ENCODE results near the gene LGALS3BP. TPM values are rescaled to one million over a fixed set of nuclear protein-coding genes. Genes with fewer than 3 reads are reported as not detected.

Gene LGALS3BP
- total and polyA plus RNA-seq, 7 experiments from 2014 or later, result 44.7 to 267 (median 69.1) TPM

GRCh38 chr17:79020631-79021301 lies 41.0 kb upstream of the LGALS3BP start:
- H3K27me3 ChIP-seq (ENCODE audit: control insufficient read depth in 2 of 2, insufficient read depth in 2 of 2, low read length in 2 of 2), result no peaks in the 10 kb centered on the region
- Mint-ChIP-seq H3K4me1 (peaks cover 0 to 9% (median 6%) of the 10 kb centered on the region in 7 donors), H3K4me3 (no peak overlapping the region), H3K36me3 (no peaks in the 10 kb centered on the region), H3K27me3 (peaks cover 9 to 65% (median 20%) of the 10 kb centered on the region in 5 donors), H3K27ac (no peak overlapping the region), H3K9me3 (peaks cover 0 to 1% (median 0%) of the 10 kb centered on the region in 11 donors)
- ChIA-PET CTCF (interaction anchor here (0.6 to 1.0 kb wide), 5 partner anchors 16 to 566 kb away, joined by 3 to 5 read pairs (median 3); no protein-coding TSS in a partner anchor), POLR2A (interaction anchor here (0.8 to 1.6 kb wide), 2 partner anchors 15 to 18 kb away, joined by 4 read pairs; no protein-coding TSS in a partner anchor)
- DNase-seq (no peak), ATAC-seq (no peak)
- no peaks in the 10 kb centered on the region for H3K9me3 ChIP-seq (ENCODE audit: control insufficient read depth in 2 of 3, low read length in 3 of 3)
- intact Hi-C loops (cut with micrococcal nuclease), result no loop called here
- peaks cover 4% of the 10 kb centered on the region in 2 donors for H3K4me1 ChIP-seq (ENCODE audit: control insufficient read depth in 2 of 2, insufficient read depth in 2 of 2, low read length in 2 of 2)
- no peak overlapping the region for H3K27ac ChIP-seq (ENCODE audit: low read depth, low read length)
- H3K4me3 ChIP-seq (ENCODE audit: low read length), result no peak overlapping the region
- H3K36me3 ChIP-seq (ENCODE audit: control insufficient read depth in 2 of 3, insufficient read depth in 3 of 3, low read length in 3 of 3), result no peaks in the 10 kb centered on the region

- Histone ChIP-seq H3K4me1 (ENCODE audit: control insufficient read depth in 2 of 2, insufficient read depth in 2 of 2, low read length in 2 of 2) (peaks cover 3 to 4% of the 10 kb centered on the region in 2 donors), H3K36me3 (ENCODE audit: control insufficient read depth in 2 of 3, insufficient read depth in 3 of 3, low read length in 3 of 3) (no peaks in the 10 kb centered on the region), H3K27ac (ENCODE audit: low read depth, low read length) (no peak overlapping the region), H3K9me3 (ENCODE audit: control insufficient read depth in 2 of 3, low read length in 3 of 3) (no peaks in the 10 kb centered on the region), H3K27me3 (ENCODE audit: control insufficient read depth in 2 of 2, insufficient read depth in 2 of 2, low read length in 2 of 2) (no peaks in the 10 kb centered on the region), H3K4me3 (ENCODE audit: low read length) (no peak overlapping the region)
- H3K36me3 Mint-ChIP-seq, result no peaks in the 10 kb centered on the region
- ATAC-seq (peak; percentile 63), DNase-seq (peak in 7 of 9 donors; percentile 26 to 66 (median 47))
- H3K4me3 Mint-ChIP-seq, result no peak overlapping the region
- POLR2A ChIA-PET, result interaction anchor here (1.6 kb wide), 1 partner anchor 14 kb away, joined by 4 read pairs; no protein-coding TSS in a partner anchor
- peaks cover 0 to 9% (median 6%) of the 10 kb centered on the region in 7 donors for H3K4me1 Mint-ChIP-seq
- no peak overlapping the region for H3K27ac Mint-ChIP-seq
- intact Hi-C loops (cut with micrococcal nuclease), result loop anchor here (1.0 to 2.0 kb wide), 3 partner anchors 22 to 371 kb away; no protein-coding TSS in a partner anchor
- H3K9me3 Mint-ChIP-seq, result peaks cover 0 to 5% (median 0%) of the 10 kb centered on the region in 11 donors
- CTCF ChIA-PET, result interaction anchor here (0.6 to 1.0 kb wide), 5 partner anchors 22 to 1472 kb away, joined by 3 to 5 read pairs (median 3); no protein-coding TSS in a partner anchor
- peaks cover 4 to 60% (median 13%) of the 10 kb centered on the region in 5 donors for H3K27me3 Mint-ChIP-seq
Observed at GRCh38 chr17:79019632-79020584, 40.2 kb upstream of the LGALS3BP start.

- no peaks in the 10 kb centered on the region for H3K27me3 ChIP-seq (ENCODE audit: control insufficient read depth in 2 of 2, insufficient read depth in 2 of 2, low read length in 2 of 2)
- H3K4me3 ChIP-seq (ENCODE audit: low read length), result no peak overlapping the region
- ATAC-seq (no peak), DNase-seq (no peak)
- H3K4me1 ChIP-seq (ENCODE audit: control insufficient read depth in 2 of 2, insufficient read depth in 2 of 2, low read length in 2 of 2), result no peaks in the 10 kb centered on the region
- ChIA-PET CTCF (interaction anchor here (0.7 to 1.0 kb wide), 4 partner anchors 25 to 1473 kb away, joined by 3 to 6 read pairs (median 4); no protein-coding TSS in a partner anchor), POLR2A (interaction anchor here (0.8 to 1.6 kb wide), 2 partner anchors 10 to 14 kb away, joined by 3 to 4 read pairs; partner anchors contain the start of gene CANT1)
- Mint-ChIP-seq H3K27ac (no peak overlapping the region), H3K27me3 (peaks cover 4 to 55% (median 11%) of the 10 kb centered on the region in 5 donors), H3K4me3 (no peak overlapping the region), H3K36me3 (peaks cover 0 to under 1% (median 0%) of the 10 kb centered on the region in 5 donors), H3K9me3 (peaks cover 0 to 5% (median 1%) of the 10 kb centered on the region in 11 donors), H3K4me1 (peaks cover 0 to 6% (median 3%) of the 10 kb centered on the region in 7 donors)
- intact Hi-C loops (cut with micrococcal nuclease), result loop anchor here (1.0 to 2.0 kb wide), 3 partner anchors 23 to 372 kb away; no protein-coding TSS in a partner anchor
- no peaks in the 10 kb centered on the region for H3K36me3 ChIP-seq (ENCODE audit: control insufficient read depth in 2 of 3, insufficient read depth in 3 of 3, low read length in 3 of 3)
- H3K27ac ChIP-seq (ENCODE audit: low read depth, low read length), result no peak overlapping the region
- H3K9me3 ChIP-seq (ENCODE audit: control insufficient read depth in 2 of 3, low read length in 3 of 3), result no peaks in the 10 kb centered on the region
Observed at GRCh38 chr17:79019261-79019631, 39.5 kb upstream of the LGALS3BP start.

- DNase-seq (no peak), ATAC-seq (no peak)
- no peaks in the 10 kb centered on the region for H3K27me3 ChIP-seq (ENCODE audit: control insufficient read depth in 2 of 2, insufficient read depth in 2 of 2, low read length in 2 of 2)
- no peak overlapping the region for H3K4me3 Mint-ChIP-seq
- intact Hi-C loops (cut with micrococcal nuclease), result loop anchor here in 1 of 2 donors (2.0 kb wide), 1 partner anchor 64 kb away; no protein-coding TSS in a partner anchor
- H3K27me3 Mint-ChIP-seq, result peaks cover 4 to 54% (median 15%) of the 10 kb centered on the region in 5 donors
- no peaks in the 10 kb centered on the region for H3K4me1 ChIP-seq (ENCODE audit: control insufficient read depth in 2 of 2, insufficient read depth in 2 of 2, low read length in 2 of 2)
- peaks cover 0 to 10% (median 3%) of the 10 kb centered on the region in 11 donors for H3K9me3 Mint-ChIP-seq
- H3K27ac ChIP-seq (ENCODE audit: low read depth, low read length), result no peak overlapping the region
- H3K4me1 Mint-ChIP-seq, result peaks cover 0 to 2% (median 0%) of the 10 kb centered on the region in 7 donors
- POLR2A ChIA-PET, result interaction anchor here (0.8 kb wide), 1 partner anchor 9 kb away, joined by 3 read pairs; the partner anchor contains the start of gene CANT1
- no peak overlapping the region for H3K27ac Mint-ChIP-seq
- peaks cover 0 to 5% (median 2%) of the 10 kb centered on the region in 5 donors for H3K36me3 Mint-ChIP-seq
- no peak overlapping the region for H3K4me3 ChIP-seq (ENCODE audit: low read length)
- no peaks in the 10 kb centered on the region for H3K9me3 ChIP-seq (ENCODE audit: control insufficient read depth in 2 of 3, low read length in 3 of 3)
- H3K36me3 ChIP-seq (ENCODE audit: control insufficient read depth in 2 of 3, insufficient read depth in 3 of 3, low read length in 3 of 3), result no peaks in the 10 kb centered on the region
- CTCF ChIA-PET, result interaction anchor here (1.0 kb wide), 1 partner anchor 26 kb away, joined by 6 read pairs; no protein-coding TSS in a partner anchor
Observed at GRCh38 chr17:79018370-79018695, 38.6 kb upstream of the LGALS3BP start.

- no peak overlapping the region for H3K4me3 ChIP-seq (ENCODE audit: low read length)
- Mint-ChIP-seq H3K4me3 (no peak overlapping the region), H3K27ac (no peak overlapping the region), H3K36me3 (peaks cover 0 to 5% (median 2%) of the 10 kb centered on the region in 5 donors), H3K27me3 (peaks cover 4 to 54% (median 13%) of the 10 kb centered on the region in 5 donors), H3K4me1 (no peaks in the 10 kb centered on the region), H3K9me3 (peaks cover 0 to 10% (median 3%) of the 10 kb centered on the region in 11 donors)
- H3K9me3 ChIP-seq (ENCODE audit: control insufficient read depth in 2 of 3, low read length in 3 of 3), result no peaks in the 10 kb centered on the region
- H3K36me3 ChIP-seq (ENCODE audit: control insufficient read depth in 2 of 3, insufficient read depth in 3 of 3, low read length in 3 of 3), result no peaks in the 10 kb centered on the region
- ChIA-PET CTCF (no interaction called here), POLR2A (no interaction called here)
- ATAC-seq (no peak), DNase-seq (peak in 1 of 9 donors; percentile 5)
- intact Hi-C loops (cut with micrococcal nuclease), result loop anchor here in 1 of 2 donors (2.0 kb wide), 1 partner anchor 65 kb away; no protein-coding TSS in a partner anchor
- no peaks in the 10 kb centered on the region for H3K4me1 ChIP-seq (ENCODE audit: control insufficient read depth in 2 of 2, insufficient read depth in 2 of 2, low read length in 2 of 2)
- H3K27me3 ChIP-seq (ENCODE audit: control insufficient read depth in 2 of 2, insufficient read depth in 2 of 2, low read length in 2 of 2), result no peaks in the 10 kb centered on the region
- no peak overlapping the region for H3K27ac ChIP-seq (ENCODE audit: low read depth, low read length)
Observed at GRCh38 chr17:79017546-79018369, 38.0 kb upstream of the LGALS3BP start.
